Endothelial cell of umbilical vein (primary cell): ENCODE measurements around the gene TSPAN5. TPM values are rescaled to one million over a fixed set of nuclear protein-coding genes. Genes with fewer than 3 reads are reported as not detected.

ENCODE experiments used
- BruUV-seq: library from RNA; stranded (reverse); fragments of 400-500 nt; replicated peaks from 2 replicates; lab custom pipeline; 2021; lab: Mats Ljungman, UMichigan
- CTCF ChIA-PET: fragments of 300-600, 350-600 bp; sonication (Branson Sonifier 250); formaldehyde crosslinking; loops from one replicate; lab custom pipeline; 2021; ENCODE audit warnings: antibody characterized with exemption, inconsistent platforms; lab: Charles Lee
- POLR2A ChIA-PET: fragments of 300-600, 350-600 bp; sonication (Branson Sonifier 250); formaldehyde crosslinking; loops from one replicate; lab custom pipeline; 2021; ENCODE audit warnings: antibody characterized with exemption, inconsistent platforms; lab: Charles Lee
- DNase-seq: peaks from one replicate; pipeline ENCODE4 v3.0.0-alpha.2; 2011; ENCODE audit warnings: low read depth, low spot score
- FAIRE-seq: peaks from 2 replicates; lab custom pipeline; 2011; peaks lifted over from hg19 to GRCh38; lab: Jason Lieb, UNC
- H2AFZ ChIP-seq: 2 replicates; pipeline ENCODE4 v1.6.0; 2012; ENCODE audit warnings: low read depth, low read length, control low read depth, inconsistent platforms
- H3K27ac ChIP-seq: 2 replicates; pipeline ENCODE4 v1.5.1; 2011; ENCODE audit warnings: low read depth, mild to moderate bottlenecking, control low read depth, low read length, moderate library complexity; ENCODE audit not compliant: insufficient read depth
- H3K27me3 ChIP-seq, 2 experiments: 2 replicates each; pipeline versions ENCODE4 v1.6.0 to v1.6.1; 2011; ENCODE audit warnings: low read length in 2 of 2, mixed read lengths in 1 of 2; ENCODE audit not compliant: control insufficient read depth in 2 of 2, insufficient read depth in 2 of 2
- H3K36me3 ChIP-seq, 2 experiments: 2 replicates in 1 of 2; 3 replicates in 1 of 2; pipeline ENCODE4 v1.5.1; 2011; ENCODE audit warnings: low read length in 2 of 2, mild to moderate bottlenecking in 1 of 2, moderate library complexity in 1 of 2; ENCODE audit not compliant: control insufficient read depth in 2 of 2, insufficient read depth in 2 of 2; ENCODE audit errors: extremely low read depth in 1 of 2
- H3K4me1 ChIP-seq: 3 replicates; pipeline ENCODE4 v1.5.1; 2011; ENCODE audit warnings: mild to moderate bottlenecking, low read length; ENCODE audit not compliant: control insufficient read depth, insufficient read depth; ENCODE audit errors: extremely low read depth
- H3K4me2 ChIP-seq: 2 replicates; pipeline ENCODE4 v1.6.1; 2011; ENCODE audit warnings: low read length, control low read depth, mixed read lengths; ENCODE audit not compliant: insufficient read depth
- H3K4me3 ChIP-seq, 3 experiments: fragments of 200-600 bp in 1 of 3; sonication (generic), shearing (Covaris generic) in 1 of 3; replicated peaks in 1 of 3; 2 replicates each; pipeline ENCODE4 v1.5.1; 2011 to 2016; ENCODE audit warnings: control low read depth in 3 of 3, low read length in 3 of 3, mild to moderate bottlenecking in 2 of 3, inconsistent platforms in 1 of 3, low read depth in 1 of 3, moderate library complexity in 1 of 3; ENCODE audit not compliant: insufficient read depth in 1 of 3
- H3K79me2 ChIP-seq: 2 replicates; pipeline ENCODE4 v1.6.0; 2012; ENCODE audit warnings: low read length, inconsistent platforms; ENCODE audit not compliant: control insufficient read depth, insufficient read depth
- H3K9ac ChIP-seq: replicated peaks from 2 replicates; pipeline ENCODE3; 2011; ENCODE audit warnings: low read length, control low read depth; ENCODE audit not compliant: insufficient read depth; ENCODE audit errors: extremely low read depth
- H3K9me1 ChIP-seq: replicated peaks from 3 replicates; pipeline ENCODE4 v1.6.0; 2011; ENCODE audit warnings: mild to moderate bottlenecking, low read length; ENCODE audit not compliant: control insufficient read depth, insufficient read depth; ENCODE audit errors: extremely low read depth
- H3K9me3 ChIP-seq: replicated peaks from 2 replicates; pipeline ENCODE4 v1.5.1; 2012; ENCODE audit warnings: low read length, inconsistent platforms; ENCODE audit not compliant: control insufficient read depth, insufficient read depth
- H4K20me1 ChIP-seq: replicated peaks from 2 replicates; pipeline ENCODE3; 2011; ENCODE audit warnings: mild to moderate bottlenecking, low read length; ENCODE audit not compliant: control insufficient read depth, insufficient read depth; ENCODE audit errors: extremely low read depth
- CTCF ChIP-seq, 2 donors: IDR thresholded peaks; 1 replicate in 1 of 2; 2 replicates in 1 of 2; pipeline ENCODE4 v1.5.1; 2011; ENCODE audit warnings: low read length in 2 of 2, mild to moderate bottlenecking in 2 of 2, moderate library complexity in 2 of 2, control low read depth in 1 of 2, inconsistent platforms in 1 of 2, low read depth in 1 of 2; ENCODE audit not compliant: insufficient read depth in 1 of 2; ENCODE audit errors: extremely low read depth in 1 of 2
- EZH2 ChIP-seq: IDR thresholded peaks from 2 replicates; pipeline ENCODE4 v1.6.1; 2012; ENCODE audit warnings: borderline replicate concordance, low read depth, mild to moderate bottlenecking, moderate library complexity, low read length, inconsistent platforms; ENCODE audit not compliant: severe bottlenecking
- FOS ChIP-seq: IDR thresholded peaks from 2 replicates; pipeline ENCODE4 v1.6.1; 2011; ENCODE audit warnings: mild to moderate bottlenecking, low read length, moderate library complexity, borderline replicate concordance; ENCODE audit not compliant: insufficient read depth
- GATA2 ChIP-seq: IDR thresholded peaks from 2 replicates; pipeline ENCODE4 v1.7.0; 2011; ENCODE audit warnings: low read depth, mild to moderate bottlenecking, moderate library complexity, mixed read lengths, low read length; ENCODE audit not compliant: insufficient read length, insufficient read depth
- JUN ChIP-seq: IDR thresholded peaks from 2 replicates; pipeline ENCODE4 v1.6.1; 2011; ENCODE audit warnings: borderline replicate concordance, low read depth; ENCODE audit not compliant: insufficient read length, insufficient read depth
- MAX ChIP-seq: IDR thresholded peaks from 2 replicates; pipeline ENCODE4 v1.6.1; 2011; ENCODE audit not compliant: insufficient read depth, insufficient read length
- MYC ChIP-seq: IDR thresholded peaks from one replicate; pipeline ENCODE4 v1.6.1; 2011; ENCODE audit warnings: mild to moderate bottlenecking, low read depth, low read length
- POLR2A ChIP-seq: IDR thresholded peaks from 2 replicates; pipeline ENCODE4 v1.6.1; 2012; ENCODE audit warnings: low read depth, mild to moderate bottlenecking, control low read depth, low read length
- POLR2AphosphoS5 ChIP-seq: IDR thresholded peaks from 2 replicates; pipeline ENCODE4 v1.6.1; 2012; ENCODE audit warnings: low read depth, mild to moderate bottlenecking, control low read depth, low read length, moderate library complexity; ENCODE audit not compliant: insufficient read depth
- dilution Hi-C: fragments of 300-500 bp; cut with MboI; formaldehyde crosslinking; loops from one replicate; pipeline ENCODE4 v1.15.0; 2019; ENCODE audit warnings: low sequenced_read_pairs; ENCODE audit not compliant: extremely low pct_ligation_motif_present
- intact Hi-C: fragments of 100-400 bp; cut with micrococcal nuclease; formaldehyde crosslinking; loops from one replicate; pipeline ENCODE4 v1.10.0; 2022
- polyA plus RNA-seq, 4 experiments: library from polyadenylated mRNA; depleted of rRNA in 3 of 4; stranded (reverse) in 3 of 4; unstranded in 1 of 4; fragments of >200 nt; gene quantifications; 2 replicates each; pipeline versions ENCODE4 v1.2.1 to v1.2.3, GENCODE V29; 2011 to 2012; ENCODE audit warnings: missing spikeins in 1 of 4
- total RNA-seq: library from RNA; stranded (reverse); gene quantifications from 2 replicates; pipeline ENCODE4 v1.2.3, GENCODE V29; 2021

The TSPAN5 gene
- total and polyA plus RNA-seq, 2 donors (not counting 3 experiments of a cell fraction or from before 2014, with no cell fraction given): 45.1 to 50.2 TPM

- intact Hi-C loops: no loop called here
Observed at GRCh38 chr4:98474408-98474844, 184.0 kb downstream of the TSPAN5 start.

More at GRCh38 chr4:98474408-98474844, 184.0 kb downstream of the TSPAN5 start:
- no TSS peak for BruUV-seq
- CTCF ChIA-PET: interaction anchor here (1.2 kb wide), 1 partner anchor 11 kb away, joined by 3 read pairs; no protein-coding TSS in a partner anchor
- H3K27ac ChIP-seq: no peak overlapping the region
- H3K9me1 ChIP-seq: no peaks in the 10 kb centered on the region
- H3K4me2 ChIP-seq: no peak overlapping the region
- H3K36me3 ChIP-seq: peaks cover 5 to 23% of the 10 kb centered on the region in 2 experiments
- DNase-seq: no peak
- H3K9me3 ChIP-seq: no peaks in the 10 kb centered on the region
- H4K20me1 ChIP-seq: no peaks in the 10 kb centered on the region
- H3K27me3 ChIP-seq: no peaks in the 10 kb centered on the region
- no peak overlapping the region for H3K9ac ChIP-seq
- H3K79me2 ChIP-seq: no peaks in the 10 kb centered on the region
- POLR2A ChIA-PET: no interaction called here
- TF ChIP-seq POLR2AphosphoS5 (no peak), MYC (no peak), GATA2 (no peak), FOS (no peak), MAX (no peak), JUN (no peak), POLR2A (no peak), CTCF (IDR thresholded peaks at IDR 0.05; ENCODE audit: extremely low read depth in 1 of 2, insufficient read depth in 1 of 2, low read depth in 1 of 2, low read length in 2 of 2) (no peak), EZH2 (no peak)
- peaks cover under 1% of the 10 kb centered on the region for H3K4me1 ChIP-seq
- no peak overlapping the region for H2AFZ ChIP-seq
- FAIRE-seq: no peak
- H3K4me3 ChIP-seq: no peak overlapping the region
- dilution Hi-C loops: no loop called here
